ENCODE measurements around the gene UGT1A4.

- TF ChIP-seq CTCF (IDR thresholded peaks at IDR 0.05): no peak
- no peak for TF ChIP-seq POLR2A (IDR thresholded peaks at IDR 0.05)
These were observed 39.3 kb upstream of the UGT1A4 start for GRCh38 chr2:233679196-233679595.
